ENCODE results near the gene CHKB.
"Not testable (repeated sequence)": the region's sequence is repeated elsewhere in the genome, so short reads cannot be mapped to it uniquely, and the experiment has no call there.

Gene CHKB

GRCh38 chr22:50548921-50549790 lies 33.5 kb downstream of the CHKB start:
- no peak for DNase-seq (ENCODE audit: low read depth in 2 of 2, low spot score in 1 of 2)

GRCh38 chr22:50548040-50548920 lies 34.4 kb downstream of the CHKB start:
- no peak for DNase-seq (ENCODE audit: low read depth in 2 of 2, low spot score in 1 of 2)

GRCh38 chr22:50547263-50547985 lies 35.2 kb downstream of the CHKB start:
- DNase-seq (ENCODE audit: low read depth in 2 of 2, low spot score in 1 of 2): no peak

- DNase-seq (ENCODE audit: low read depth in 2 of 2, low spot score in 1 of 2): no peak
Observed at GRCh38 chr22:50546326-50547262, 36.1 kb downstream of the CHKB start.

- DNase-seq (ENCODE audit: low read depth in 2 of 2, low spot score in 1 of 2): no peak
Observed at GRCh38 chr22:50545522-50546325, 36.9 kb downstream of the CHKB start, which contains the start of gene KLHDC7B. TSS of gene KLHDC7B (plus strand) at chr22:50545899. CDS start at chr22:50546244, 345 bp downstream.

- no peak for DNase-seq (ENCODE audit: low read depth in 2 of 2, low spot score in 1 of 2)
Observed at GRCh38 chr22:50544746-50545253, 37.8 kb downstream of the CHKB start.

- DNase-seq (ENCODE audit: low read depth in 2 of 2, low spot score in 1 of 2): peak in 1 of 2 donors; percentile 72
Observed at GRCh38 chr22:50544078-50544745, 38.4 kb downstream of the CHKB start.

GRCh38 chr22:50542416-50542927 lies 40.2 kb downstream of the CHKB start:
- DNase-seq (ENCODE audit: low read depth in 2 of 2, low spot score in 1 of 2): no peak

- not testable (repeated sequence) for DNase-seq (ENCODE audit: low read depth in 2 of 2, low spot score in 1 of 2)
Observed at GRCh38 chr22:50541667-50542026, 41.0 kb downstream of the CHKB start.

- DNase-seq (ENCODE audit: low read depth in 2 of 2, low spot score in 1 of 2): no peak
Observed at GRCh38 chr22:50540381-50540780, 42.3 kb downstream of the CHKB start.

GRCh38 chr22:50537765-50538164 lies 44.9 kb downstream of the CHKB start:
- DNase-seq (ENCODE audit: low read depth in 2 of 2, low spot score in 1 of 2): no peak

GRCh38 chr22:50536226-50536625 lies 46.4 kb downstream of the CHKB start:
- no peak for DNase-seq (ENCODE audit: low read depth in 2 of 2, low spot score in 1 of 2)

- no peak for DNase-seq (ENCODE audit: low read depth in 2 of 2, low spot score in 1 of 2)
Observed at GRCh38 chr22:50535113-50535512, 47.5 kb downstream of the CHKB start.

- DNase-seq (ENCODE audit: low read depth in 2 of 2, low spot score in 1 of 2): not testable (repeated sequence)
Observed at GRCh38 chr22:50533856-50534711, 48.6 kb downstream of the CHKB start.

- DNase-seq (ENCODE audit: low read depth in 2 of 2, low spot score in 1 of 2): no peak
Observed at GRCh38 chr22:50532824-50533796, 49.5 kb downstream of the CHKB start.

GRCh38 chr22:50531962-50532674 lies 50.5 kb downstream of the CHKB start:
- DNase-seq (ENCODE audit: low read depth in 2 of 2, low spot score in 1 of 2): no peak

Data from stimulated activated CD8-positive, alpha-beta memory T cell treated with anti-CD3 and anti-CD28 coated beads, Interleukin-4, amount 100 ng/mL, for 4 hours (primary cell).